K562 (cell line): Measurements from ENCODE around the gene LBHD2. TPM values are rescaled to one million over a fixed set of nuclear protein-coding genes. Genes with fewer than 3 reads are reported as not detected.
A peak's percentile ranks its signal among the peaks of the same experiment; 100 is the strongest.

Experiments used
- CEBPB ChIP-seq: fragments of 450-650 bp; IDR thresholded peaks from 2 replicates; pipeline ENCODE4 v1.6.1; 2016; ENCODE audit warnings: missing genetic modification characterization, missing compliant biosample characterization
- CREM ChIP-seq: IDR thresholded peaks from 2 replicates; pipeline ENCODE4 v1.6.1; 2014; ENCODE audit warnings: antibody characterized with exemption, low read depth
- DPF2 ChIP-seq: fragments of 450-650 bp; IDR thresholded peaks from 2 replicates; pipeline ENCODE4 v1.6.1; 2016
- HNRNPLL ChIP-seq: fragments of 200-400 bp; formaldehyde crosslinking; IDR thresholded peaks from 2 replicates; pipeline ENCODE4 v1.6.1; 2017; ENCODE audit warnings: low read length, low read depth, mild to moderate bottlenecking; ENCODE audit not compliant: poor library complexity, severe bottlenecking
- KDM4B ChIP-seq, 2 experiments: fragments of 450-650 bp in 1 of 2; sonication (generic) in 1 of 2; IDR thresholded peaks; 2 replicates each; pipeline ENCODE4 v1.6.1; 2016 to 2017; ENCODE audit warnings: borderline replicate concordance in 2 of 2, antibody characterized with exemption in 1 of 2, low read depth in 1 of 2, mild to moderate bottlenecking in 1 of 2
- MCM2 ChIP-seq: fragments of 450-650 bp; IDR thresholded peaks from 2 replicates; pipeline ENCODE4 v1.6.1; 2017; ENCODE audit warnings: low read depth, mild to moderate bottlenecking
- MTA3 ChIP-seq: fragments of 450-650 bp; formaldehyde crosslinking; IDR thresholded peaks from 2 replicates; pipeline ENCODE4 v1.6.1; 2017; ENCODE audit warnings: mild to moderate bottlenecking, borderline replicate concordance
- NFE2 ChIP-seq: IDR thresholded peaks from 2 replicates; pipeline ENCODE4 v1.6.1; 2014; ENCODE audit warnings: antibody characterized with exemption, low read depth
- SMAD4 ChIP-seq: fragments of 250-450 bp; sonication (Bioruptor Pico); conservative IDR thresholded peaks from 2 replicates; pipeline ENCODE4 v1.8.0; 2021; ENCODE audit warnings: inconsistent platforms, mild to moderate bottlenecking, moderate library complexity
- polyA plus RNA-seq, 8 experiments: library from polyadenylated mRNA; depleted of rRNA in 4 of 8; stranded (reverse) in 5 of 8; unstranded in 3 of 8; fragments of >200 nt; fragmentation: Nextera tagmentation in 2 of 8; fragmentation: Illumina TruSeq in 1 of 8; extraction: Ambion mirVana in 2 of 8; extraction: Trizol in 1 of 8; gene quantifications; 2 replicates each; pipeline versions ENCODE4 v1.2.1 to v1.2.3, GENCODE V29; 2011 to 2014; ENCODE audit warnings: inconsistent platforms in 1 of 8, missing spikeins in 1 of 8
- total RNA-seq, 7 experiments: library from RNA; depleted of rRNA in 6 of 7; stranded (reverse); fragments of >200 nt in 6 of 7; fragmentation: Illumina TruSeq in 2 of 7; extraction: Trizol in 2 of 7; gene quantifications; 2 replicates each; pipeline versions ENCODE4 v1.2.1 to v1.2.3, GENCODE V29; 2011 to 2021; ENCODE audit warnings: low replicate concordance in 1 of 7
- TF ChIP-seq, protein P1 (sequence below): fragments of 450-650 bp; IDR thresholded peaks from 2 replicates; pipeline ENCODE4 v1.6.1; 2016; ENCODE audit warnings: mild to moderate bottlenecking, moderate library complexity
- TF ChIP-seq, protein P2 (sequence below): IDR thresholded peaks from 2 replicates; pipeline ENCODE4 v1.6.1; 2014; ENCODE audit warnings: antibody characterized with exemption
- TF ChIP-seq, protein P3 (sequence below): fragments of 450-650 bp; IDR thresholded peaks from 2 replicates; pipeline ENCODE4 v1.6.1; 2016; ENCODE audit warnings: mild to moderate bottlenecking

The LBHD2 gene
- total and polyA plus RNA-seq, 9 of the 15 experiments (the other 6 are each of a cell fraction or from before 2014, with no cell fraction given): not detected

- TF ChIP-seq, protein P1, sequence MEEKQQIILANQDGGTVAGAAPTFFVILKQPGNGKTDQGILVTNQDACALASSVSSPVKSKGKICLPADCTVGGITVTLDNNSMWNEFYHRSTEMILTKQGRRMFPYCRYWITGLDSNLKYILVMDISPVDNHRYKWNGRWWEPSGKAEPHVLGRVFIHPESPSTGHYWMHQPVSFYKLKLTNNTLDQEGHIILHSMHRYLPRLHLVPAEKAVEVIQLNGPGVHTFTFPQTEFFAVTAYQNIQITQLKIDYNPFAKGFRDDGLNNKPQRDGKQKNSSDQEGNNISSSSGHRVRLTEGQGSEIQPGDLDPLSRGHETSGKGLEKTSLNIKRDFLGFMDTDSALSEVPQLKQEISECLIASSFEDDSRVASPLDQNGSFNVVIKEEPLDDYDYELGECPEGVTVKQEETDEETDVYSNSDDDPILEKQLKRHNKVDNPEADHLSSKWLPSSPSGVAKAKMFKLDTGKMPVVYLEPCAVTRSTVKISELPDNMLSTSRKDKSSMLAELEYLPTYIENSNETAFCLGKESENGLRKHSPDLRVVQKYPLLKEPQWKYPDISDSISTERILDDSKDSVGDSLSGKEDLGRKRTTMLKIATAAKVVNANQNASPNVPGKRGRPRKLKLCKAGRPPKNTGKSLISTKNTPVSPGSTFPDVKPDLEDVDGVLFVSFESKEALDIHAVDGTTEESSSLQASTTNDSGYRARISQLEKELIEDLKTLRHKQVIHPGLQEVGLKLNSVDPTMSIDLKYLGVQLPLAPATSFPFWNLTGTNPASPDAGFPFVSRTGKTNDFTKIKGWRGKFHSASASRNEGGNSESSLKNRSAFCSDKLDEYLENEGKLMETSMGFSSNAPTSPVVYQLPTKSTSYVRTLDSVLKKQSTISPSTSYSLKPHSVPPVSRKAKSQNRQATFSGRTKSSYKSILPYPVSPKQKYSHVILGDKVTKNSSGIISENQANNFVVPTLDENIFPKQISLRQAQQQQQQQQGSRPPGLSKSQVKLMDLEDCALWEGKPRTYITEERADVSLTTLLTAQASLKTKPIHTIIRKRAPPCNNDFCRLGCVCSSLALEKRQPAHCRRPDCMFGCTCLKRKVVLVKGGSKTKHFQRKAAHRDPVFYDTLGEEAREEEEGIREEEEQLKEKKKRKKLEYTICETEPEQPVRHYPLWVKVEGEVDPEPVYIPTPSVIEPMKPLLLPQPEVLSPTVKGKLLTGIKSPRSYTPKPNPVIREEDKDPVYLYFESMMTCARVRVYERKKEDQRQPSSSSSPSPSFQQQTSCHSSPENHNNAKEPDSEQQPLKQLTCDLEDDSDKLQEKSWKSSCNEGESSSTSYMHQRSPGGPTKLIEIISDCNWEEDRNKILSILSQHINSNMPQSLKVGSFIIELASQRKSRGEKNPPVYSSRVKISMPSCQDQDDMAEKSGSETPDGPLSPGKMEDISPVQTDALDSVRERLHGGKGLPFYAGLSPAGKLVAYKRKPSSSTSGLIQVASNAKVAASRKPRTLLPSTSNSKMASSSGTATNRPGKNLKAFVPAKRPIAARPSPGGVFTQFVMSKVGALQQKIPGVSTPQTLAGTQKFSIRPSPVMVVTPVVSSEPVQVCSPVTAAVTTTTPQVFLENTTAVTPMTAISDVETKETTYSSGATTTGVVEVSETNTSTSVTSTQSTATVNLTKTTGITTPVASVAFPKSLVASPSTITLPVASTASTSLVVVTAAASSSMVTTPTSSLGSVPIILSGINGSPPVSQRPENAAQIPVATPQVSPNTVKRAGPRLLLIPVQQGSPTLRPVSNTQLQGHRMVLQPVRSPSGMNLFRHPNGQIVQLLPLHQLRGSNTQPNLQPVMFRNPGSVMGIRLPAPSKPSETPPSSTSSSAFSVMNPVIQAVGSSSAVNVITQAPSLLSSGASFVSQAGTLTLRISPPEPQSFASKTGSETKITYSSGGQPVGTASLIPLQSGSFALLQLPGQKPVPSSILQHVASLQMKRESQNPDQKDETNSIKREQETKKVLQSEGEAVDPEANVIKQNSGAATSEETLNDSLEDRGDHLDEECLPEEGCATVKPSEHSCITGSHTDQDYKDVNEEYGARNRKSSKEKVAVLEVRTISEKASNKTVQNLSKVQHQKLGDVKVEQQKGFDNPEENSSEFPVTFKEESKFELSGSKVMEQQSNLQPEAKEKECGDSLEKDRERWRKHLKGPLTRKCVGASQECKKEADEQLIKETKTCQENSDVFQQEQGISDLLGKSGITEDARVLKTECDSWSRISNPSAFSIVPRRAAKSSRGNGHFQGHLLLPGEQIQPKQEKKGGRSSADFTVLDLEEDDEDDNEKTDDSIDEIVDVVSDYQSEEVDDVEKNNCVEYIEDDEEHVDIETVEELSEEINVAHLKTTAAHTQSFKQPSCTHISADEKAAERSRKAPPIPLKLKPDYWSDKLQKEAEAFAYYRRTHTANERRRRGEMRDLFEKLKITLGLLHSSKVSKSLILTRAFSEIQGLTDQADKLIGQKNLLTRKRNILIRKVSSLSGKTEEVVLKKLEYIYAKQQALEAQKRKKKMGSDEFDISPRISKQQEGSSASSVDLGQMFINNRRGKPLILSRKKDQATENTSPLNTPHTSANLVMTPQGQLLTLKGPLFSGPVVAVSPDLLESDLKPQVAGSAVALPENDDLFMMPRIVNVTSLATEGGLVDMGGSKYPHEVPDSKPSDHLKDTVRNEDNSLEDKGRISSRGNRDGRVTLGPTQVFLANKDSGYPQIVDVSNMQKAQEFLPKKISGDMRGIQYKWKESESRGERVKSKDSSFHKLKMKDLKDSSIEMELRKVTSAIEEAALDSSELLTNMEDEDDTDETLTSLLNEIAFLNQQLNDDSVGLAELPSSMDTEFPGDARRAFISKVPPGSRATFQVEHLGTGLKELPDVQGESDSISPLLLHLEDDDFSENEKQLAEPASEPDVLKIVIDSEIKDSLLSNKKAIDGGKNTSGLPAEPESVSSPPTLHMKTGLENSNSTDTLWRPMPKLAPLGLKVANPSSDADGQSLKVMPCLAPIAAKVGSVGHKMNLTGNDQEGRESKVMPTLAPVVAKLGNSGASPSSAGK: peak; percentile 79
- peak; percentile 50; the same call in 1 of the 2 replicates for TF ChIP-seq CREM
- TF ChIP-seq, protein P2, sequence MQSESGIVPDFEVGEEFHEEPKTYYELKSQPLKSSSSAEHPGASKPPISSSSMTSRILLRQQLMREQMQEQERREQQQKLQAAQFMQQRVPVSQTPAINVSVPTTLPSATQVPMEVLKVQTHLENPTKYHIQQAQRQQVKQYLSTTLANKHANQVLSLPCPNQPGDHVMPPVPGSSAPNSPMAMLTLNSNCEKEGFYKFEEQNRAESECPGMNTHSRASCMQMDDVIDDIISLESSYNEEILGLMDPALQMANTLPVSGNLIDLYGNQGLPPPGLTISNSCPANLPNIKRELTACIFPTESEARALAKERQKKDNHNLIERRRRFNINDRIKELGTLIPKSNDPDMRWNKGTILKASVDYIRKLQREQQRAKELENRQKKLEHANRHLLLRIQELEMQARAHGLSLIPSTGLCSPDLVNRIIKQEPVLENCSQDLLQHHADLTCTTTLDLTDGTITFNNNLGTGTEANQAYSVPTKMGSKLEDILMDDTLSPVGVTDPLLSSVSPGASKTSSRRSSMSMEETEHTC: no peak
- TF ChIP-seq, protein P3, sequence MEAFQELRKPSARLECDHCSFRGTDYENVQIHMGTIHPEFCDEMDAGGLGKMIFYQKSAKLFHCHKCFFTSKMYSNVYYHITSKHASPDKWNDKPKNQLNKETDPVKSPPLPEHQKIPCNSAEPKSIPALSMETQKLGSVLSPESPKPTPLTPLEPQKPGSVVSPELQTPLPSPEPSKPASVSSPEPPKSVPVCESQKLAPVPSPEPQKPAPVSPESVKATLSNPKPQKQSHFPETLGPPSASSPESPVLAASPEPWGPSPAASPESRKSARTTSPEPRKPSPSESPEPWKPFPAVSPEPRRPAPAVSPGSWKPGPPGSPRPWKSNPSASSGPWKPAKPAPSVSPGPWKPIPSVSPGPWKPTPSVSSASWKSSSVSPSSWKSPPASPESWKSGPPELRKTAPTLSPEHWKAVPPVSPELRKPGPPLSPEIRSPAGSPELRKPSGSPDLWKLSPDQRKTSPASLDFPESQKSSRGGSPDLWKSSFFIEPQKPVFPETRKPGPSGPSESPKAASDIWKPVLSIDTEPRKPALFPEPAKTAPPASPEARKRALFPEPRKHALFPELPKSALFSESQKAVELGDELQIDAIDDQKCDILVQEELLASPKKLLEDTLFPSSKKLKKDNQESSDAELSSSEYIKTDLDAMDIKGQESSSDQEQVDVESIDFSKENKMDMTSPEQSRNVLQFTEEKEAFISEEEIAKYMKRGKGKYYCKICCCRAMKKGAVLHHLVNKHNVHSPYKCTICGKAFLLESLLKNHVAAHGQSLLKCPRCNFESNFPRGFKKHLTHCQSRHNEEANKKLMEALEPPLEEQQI: no peak
- TF ChIP-seq MTA3: 0 out of 2 replicates have a peak, but pooled peaks have one; percentile 54
- no peak for TF ChIP-seq HNRNPLL
- no peak for TF ChIP-seq MCM2
- peak; percentile 66; the same call in 1 of the 2 replicates for TF ChIP-seq DPF2
- TF ChIP-seq NFE2: 0 out of 2 replicates have a peak, but pooled peaks have one; percentile 25
- TF ChIP-seq CEBPB: no peak
- no peak for TF ChIP-seq KDM4B (IDR thresholded peaks at IDR 0.05; ENCODE audit: borderline replicate concordance in 2 of 2, low read depth in 1 of 2)
- peak; percentile 73 for TF ChIP-seq SMAD4
These were observed 25.8 kb downstream of the LBHD2 start (continued) for GRCh38 chr14:103109535-103110441.
